Cerebellar cortex (tissue), 1 donor: Measurements from ENCODE around the gene IL10.

ENCODE experiments used
- DNase-seq: peaks from one replicate; pipeline ENCODE4 v3.0.0-alpha.2; 2015; ENCODE audit warnings: low spot score

Gene IL10

GRCh38 chr1:206772243-206772937, at the start of gene IL10:
Gene IL10 (minus strand): TSS chr1:206772494. CDS start chr1:206772435, 59 bp downstream.
- DNase-seq, result no peak

GRCh38 chr1:206821493-206821892, 49.2 kb upstream of the IL10 start:
- DNase-seq, result no peak

- no peak for DNase-seq
These were observed 44.3 kb upstream of the IL10 start for GRCh38 chr1:206816390-206817287.

GRCh38 chr1:206814716-206815341, 42.5 kb upstream of the IL10 start:
- no peak for DNase-seq

- no peak for DNase-seq
These were observed 40.2 kb upstream of the IL10 start for GRCh38 chr1:206812471-206812870.

GRCh38 chr1:206809504-206810084, 37.3 kb upstream of the IL10 start:
- no peak for DNase-seq

GRCh38 chr1:206808615-206809014, 36.3 kb upstream of the IL10 start:
- DNase-seq, result peak; percentile 35

GRCh38 chr1:206805357-206805756, 33.1 kb upstream of the IL10 start:
- no peak for DNase-seq

- no peak for DNase-seq
These were observed 32.0 kb upstream of the IL10 start for GRCh38 chr1:206804156-206804737.

- DNase-seq, result no peak
These were observed 31.0 kb upstream of the IL10 start for GRCh38 chr1:206803221-206803730.

GRCh38 chr1:206802401-206802800, 30.1 kb upstream of the IL10 start:
- no peak for DNase-seq

- DNase-seq, result no peak
These were observed 29.2 kb upstream of the IL10 start for GRCh38 chr1:206801467-206801866.

- DNase-seq, result no peak
These were observed 28.6 kb upstream of the IL10 start for GRCh38 chr1:206800891-206801290.

GRCh38 chr1:206800411-206800810, 28.1 kb upstream of the IL10 start:
- DNase-seq, result no peak

- no peak for DNase-seq
These were observed 27.0 kb upstream of the IL10 start for GRCh38 chr1:206799311-206799710.

GRCh38 chr1:206798384-206798996, 26.2 kb upstream of the IL10 start:
- DNase-seq, result no peak

- DNase-seq, result no peak
These were observed 25.5 kb upstream of the IL10 start for GRCh38 chr1:206797534-206798383.

GRCh38 chr1:206796981-206797402, 24.7 kb upstream of the IL10 start:
- no peak for DNase-seq

- DNase-seq, result no peak
These were observed 23.8 kb upstream of the IL10 start for GRCh38 chr1:206796116-206796515.

- no peak for DNase-seq
These were observed 22.1 kb upstream of the IL10 start for GRCh38 chr1:206794294-206794908.
